ENCODE data around the gene CHMP6.

CHMP6 gene

GRCh38 chr17:80991645-80992076, at the start of gene CHMP6:
CHMP6 (plus strand) TSS chr17:80991841; CDS start chr17:80991919, 78 bp downstream.
- peak; percentile 73 for DNase-seq

GRCh38 chr17:80942423-80943345, 49.0 kb upstream of the CHMP6 start:
- no peak for DNase-seq

GRCh38 chr17:80943346-80944145, 48.1 kb upstream of the CHMP6 start:
- no peak for DNase-seq

GRCh38 chr17:80944326-80944725, 47.3 kb upstream of the CHMP6 start:
- no peak for DNase-seq

GRCh38 chr17:80945736-80946135, 45.9 kb upstream of the CHMP6 start:
- DNase-seq, result no peak

GRCh38 chr17:80946449-80946848, 45.2 kb upstream of the CHMP6 start:
- no peak for DNase-seq

- DNase-seq, result no peak
These were observed 44.3 kb upstream of the CHMP6 start for GRCh38 chr17:80947200-80947940.

- DNase-seq, result no peak
These were observed 43.3 kb upstream of the CHMP6 start for GRCh38 chr17:80948019-80948975.

GRCh38 chr17:80948976-80949450, 42.6 kb upstream of the CHMP6 start:
- DNase-seq, result no peak

- DNase-seq, result no peak
These were observed 41.9 kb upstream of the CHMP6 start for GRCh38 chr17:80949451-80950421.

- no peak for DNase-seq
These were observed 41.0 kb upstream of the CHMP6 start for GRCh38 chr17:80950466-80951120.

GRCh38 chr17:80951121-80952090, 40.2 kb upstream of the CHMP6 start:
- DNase-seq, result no peak

- DNase-seq, result no peak
These were observed 39.4 kb upstream of the CHMP6 start for GRCh38 chr17:80952291-80952690.

- DNase-seq, result no peak
These were observed 37.9 kb upstream of the CHMP6 start for GRCh38 chr17:80953471-80954315.

- DNase-seq, result no peak
These were observed 36.6 kb upstream of the CHMP6 start for GRCh38 chr17:80955078-80955477.

- no peak for DNase-seq
These were observed 35.9 kb upstream of the CHMP6 start for GRCh38 chr17:80955671-80956280.
